GM19238 (cell line): ENCODE measurements around the gene ZNF487.
"Not testable (repeated sequence)": the region's sequence is repeated elsewhere in the genome, so short reads cannot be mapped to it uniquely, and the experiment has no call there.

Source experiments
- DNase-seq: peaks from one replicate; pipeline ENCODE4 v3.0.0; 2011; ENCODE audit warnings: low spot score; ENCODE audit not compliant: insufficient read length

ZNF487 gene

GRCh38 chr10:43403911-43404703 lies 32.8 kb upstream of the ZNF487 start:
- DNase-seq = no peak

GRCh38 chr10:43404704-43405084 lies 32.2 kb upstream of the ZNF487 start:
- no peak for DNase-seq

GRCh38 chr10:43407148-43407575 lies 29.7 kb upstream of the ZNF487 start:
- DNase-seq = peak; percentile 47

GRCh38 chr10:43407576-43408330 lies 29.2 kb upstream of the ZNF487 start:
- DNase-seq = peak; percentile 80

GRCh38 chr10:43408331-43408709 lies 28.6 kb upstream of the ZNF487 start:
- no peak for DNase-seq

- DNase-seq = peak; percentile 80
Measured at GRCh38 chr10:43408710-43409384, 28.1 kb upstream of the ZNF487 start, which contains the start of gene HNRNPF. Gene HNRNPF, minus strand, starts transcription at chr10:43409186. Its CDS starts 21,302 bp downstream, at chr10:43387884.

GRCh38 chr10:43409385-43410109 lies 27.4 kb upstream of the ZNF487 start:
- no peak for DNase-seq

GRCh38 chr10:43410345-43410744 lies 26.6 kb upstream of the ZNF487 start:
- no peak for DNase-seq

- no peak for DNase-seq
Measured at GRCh38 chr10:43411536-43411935, 25.4 kb upstream of the ZNF487 start.

- no peak for DNase-seq
Measured at GRCh38 chr10:43415544-43415943, 21.4 kb upstream of the ZNF487 start.

GRCh38 chr10:43417950-43418768 lies 18.8 kb upstream of the ZNF487 start:
- no peak for DNase-seq

- DNase-seq = no peak
Measured at GRCh38 chr10:43419997-43420368, 16.9 kb upstream of the ZNF487 start.

GRCh38 chr10:43420369-43421200 lies 16.3 kb upstream of the ZNF487 start:
- DNase-seq = peak; percentile 70

- no peak for DNase-seq
Measured at GRCh38 chr10:43421201-43421507, 15.8 kb upstream of the ZNF487 start.

GRCh38 chr10:43421519-43421918 lies 15.4 kb upstream of the ZNF487 start:
- DNase-seq = no peak

- DNase-seq = not testable (repeated sequence)
Measured at GRCh38 chr10:43421944-43422343, 15.0 kb upstream of the ZNF487 start.

- DNase-seq = no peak
Measured at GRCh38 chr10:43424416-43424815, 12.5 kb upstream of the ZNF487 start.

- DNase-seq = not testable (repeated sequence)
Measured at GRCh38 chr10:43426476-43426875, 10.4 kb upstream of the ZNF487 start.

- DNase-seq = no peak
Measured at GRCh38 chr10:43427166-43427825, 9.6 kb upstream of the ZNF487 start.
